Measurements from ENCODE around the gene B3GNT9. TPM values are rescaled to one million over a fixed set of nuclear protein-coding genes. Genes with fewer than 3 reads are reported as not detected.

B3GNT9 gene
- total and polyA plus RNA-seq, 2 of the 8 experiments (the other 6 are each of a cell fraction or from before 2014, with no cell fraction given) = 3.5 to 9.0 TPM

DNA sequence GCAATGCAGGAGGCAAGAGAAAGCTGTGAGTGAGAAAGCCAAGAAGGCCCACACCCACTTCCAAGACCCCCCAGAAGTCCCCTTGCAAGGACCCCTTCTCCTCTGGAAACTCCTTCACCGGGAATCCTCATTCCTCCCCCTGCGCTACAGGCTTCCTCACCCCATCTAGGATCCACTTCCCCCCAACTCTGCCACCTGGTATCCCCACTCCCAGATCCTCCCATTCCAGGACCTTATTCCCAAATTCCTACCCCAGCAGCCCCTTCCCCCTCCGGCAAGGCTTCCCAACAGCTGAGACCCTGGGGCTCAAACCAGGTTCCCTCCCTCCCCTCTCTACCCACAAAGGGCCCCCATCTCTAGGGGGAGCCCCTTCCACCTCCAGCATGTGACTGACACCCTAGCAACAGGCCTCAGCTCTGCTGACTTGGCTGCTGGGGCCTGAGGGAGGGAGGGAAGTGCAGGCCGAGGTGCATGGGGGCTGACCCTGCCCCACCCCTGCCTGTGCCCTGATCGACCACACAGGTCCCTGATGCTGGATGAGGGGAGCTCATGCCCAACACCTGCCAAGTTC lies 15.9 kb upstream of the B3GNT9 start:
- Histone ChIP-seq H3K79me1 (ENCODE audit: low read depth, low read length) (peaks cover 2% of the 10 kb centered on the region; the same call in 1 of the 2 replicates), H3K14ac (ENCODE audit: insufficient read length) (no peak overlapping the region), H3K27me3 (replicated peaks in 1 of 4; ENCODE audit: control insufficient read depth in 3 of 4, extremely low read depth in 1 of 4, insufficient read depth in 3 of 4, low read length in 3 of 4) (peaks cover 84 to 98% (median 97%) of the 10 kb centered on the region in 4 experiments), H3K18ac (ENCODE audit: extremely low read depth, low read length) (no peak overlapping the region; the same call in 1 of the 2 replicates), H3K23me2 (ENCODE audit: low read depth, low read length) (peaks cover 17% of the 10 kb centered on the region), H3K9me3 (ENCODE audit: insufficient read depth in 2 of 2, low read depth in 1 of 2, low read length in 1 of 2) (no peaks in the 10 kb centered on the region), H2BK120ac (replicated peaks; ENCODE audit: low read depth, low read length) (no peak overlapping the region), H2BK12ac (ENCODE audit: low read depth, low read length) (peak overlapping the region; percentile 60; the same call in 1 of the 2 replicates), H4K8ac (ENCODE audit: extremely low read depth, insufficient read depth, low read length) (no peak overlapping the region), H3K23ac (ENCODE audit: insufficient read length) (no peak overlapping the region), H4K5ac (ENCODE audit: insufficient read length, low read depth, low read length) (no peak overlapping the region), H3K27ac (ENCODE audit: low read depth, low read length) (no peak overlapping the region), H4K91ac (replicated peaks; ENCODE audit: insufficient read length, low read length) (no peak overlapping the region), H2AFZ (ENCODE audit: low read length) (no peak overlapping the region), H3K79me2 (ENCODE audit: control insufficient read depth in 1 of 2, insufficient read depth in 2 of 2, low read length in 2 of 2) (no peaks in the 10 kb centered on the region), H2AK5ac (ENCODE audit: low read depth, low read length) (no peak overlapping the region), H3K4me2 (ENCODE audit: insufficient read depth in 1 of 2, low read depth in 2 of 2, low read length in 2 of 2) (peak overlapping the region in 1 of 2 experiments; percentile 71; a peak in 1 of 4 replicates), H3K36me3 (ENCODE audit: control insufficient read depth in 2 of 4, insufficient read depth in 4 of 4, low read length in 3 of 4) (peaks cover 0 to 14% (median 0%) of the 10 kb centered on the region in 4 experiments; a peak in 1 of 8 replicates), H3K4me3 (ENCODE audit: extremely low read depth in 1 of 4, insufficient read depth in 2 of 4, low read depth in 3 of 4, low read length in 4 of 4) (no peak overlapping the region; a peak in 1 of 8 replicates), H4K20me1 (replicated peaks in 1 of 2; ENCODE audit: control insufficient read depth in 1 of 2, insufficient read depth in 2 of 2, low read length in 2 of 2) (peaks cover 2 to 24% of the 10 kb centered on the region in 2 experiments), H3K56ac (replicated peaks; ENCODE audit: insufficient read length, low read depth, low read length) (no peak overlapping the region), H3K4ac (replicated peaks; ENCODE audit: insufficient read length, low read depth, low read length) (no peak overlapping the region), H2BK5ac (ENCODE audit: low read depth, low read length) (no peak overlapping the region), H3K4me1 (replicated peaks in 1 of 4; ENCODE audit: control insufficient read depth in 3 of 4, insufficient read depth in 4 of 4, low read length in 3 of 4) (peaks cover 0 to 45% (median 37%) of the 10 kb centered on the region in 4 experiments; a peak in 6 of 7 replicates), H2BK15ac (ENCODE audit: low read length) (no peak overlapping the region), H3K9ac (replicated peaks in 1 of 4; ENCODE audit: extremely low read depth in 1 of 4, low read depth in 3 of 4, low read length in 3 of 4) (no peak overlapping the region), H2BK20ac (ENCODE audit: low read length) (0 out of 2 replicates have a peak overlapping the region, but pooled peaks have one; percentile 21)
- WGBS, 2 experiments (ENCODE audit: extremely low coverage in 1 of 2, insufficient coverage in 1 of 2, insufficient read length in 1 of 2, insufficient replicate concordance in 2 of 2, low coverage in 1 of 2, low lambda C conversion rate in 2 of 2, missing lambda C conversion rate in 1 of 2) = 30% methylated on average over 4 of the region's 5 CpGs; no CpG with 5 or more reads in 1 of the 2 experiments
- FAIRE-seq (no peak), DNase-seq (ENCODE audit: low read depth in 1 of 2, low spot score in 2 of 2) (no peak)
- POLR2A ChIA-PET (ENCODE audit: partially characterized antibody) = interaction anchor here (1.1 to 7.9 kb wide), 2 partner anchors 10 to 18 kb away, joined by 3 to 59 read pairs; no protein-coding TSS in a partner anchor
- CTCF ChIA-PET (ENCODE audit: partially characterized antibody) = interaction anchor here (0.5 to 19.3 kb wide), 6 partner anchors 9 to 1904 kb away, joined by 3 to 291 read pairs (median 24); partner anchors contain the start of genes B3GNT9, EXOC3L1, FBXL8 and MATCAP1
- TF ChIP-seq SP4 (IDR thresholded peaks at IDR 0.05; ENCODE audit: low read length) = no peak
- no peak for TF ChIP-seq EGR1 (IDR thresholded peaks at IDR 0.05; ENCODE audit: borderline replicate concordance, low read depth, low read length)
- TF ChIP-seq KDM5A (IDR thresholded peaks at IDR 0.05; ENCODE audit: low read length) = no peak
- TF ChIP-seq KDM4A (IDR thresholded peaks at IDR 0.05; ENCODE audit: low read depth, low read length, severe bottlenecking) = no peak
- TF ChIP-seq GTF2F1 (IDR thresholded peaks at IDR 0.05; ENCODE audit: borderline replicate concordance, low read depth, low read length) = no peak
- TF ChIP-seq, protein P1, sequence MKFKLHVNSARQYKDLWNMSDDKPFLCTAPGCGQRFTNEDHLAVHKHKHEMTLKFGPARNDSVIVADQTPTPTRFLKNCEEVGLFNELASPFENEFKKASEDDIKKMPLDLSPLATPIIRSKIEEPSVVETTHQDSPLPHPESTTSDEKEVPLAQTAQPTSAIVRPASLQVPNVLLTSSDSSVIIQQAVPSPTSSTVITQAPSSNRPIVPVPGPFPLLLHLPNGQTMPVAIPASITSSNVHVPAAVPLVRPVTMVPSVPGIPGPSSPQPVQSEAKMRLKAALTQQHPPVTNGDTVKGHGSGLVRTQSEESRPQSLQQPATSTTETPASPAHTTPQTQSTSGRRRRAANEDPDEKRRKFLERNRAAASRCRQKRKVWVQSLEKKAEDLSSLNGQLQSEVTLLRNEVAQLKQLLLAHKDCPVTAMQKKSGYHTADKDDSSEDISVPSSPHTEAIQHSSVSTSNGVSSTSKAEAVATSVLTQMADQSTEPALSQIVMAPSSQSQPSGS (IDR thresholded peaks at IDR 0.05; ENCODE audit: low read length) = no peak
- no peak for TF ChIP-seq NRF1 (IDR thresholded peaks at IDR 0.05; ENCODE audit: low read depth, low read length)
- TF ChIP-seq ZNF274 (IDR thresholded peaks at IDR 0.05; ENCODE audit: borderline replicate concordance, extremely low read depth, low read length) = no peak
- TF ChIP-seq TAF1 (IDR thresholded peaks at IDR 0.05; ENCODE audit: low read depth, low read length) = no peak
- no peak for TF ChIP-seq MAX (IDR thresholded peaks at IDR 0.05)
- no peak for TF ChIP-seq BCL11A (IDR thresholded peaks at IDR 0.05; ENCODE audit: low read depth in 2 of 2, low read length in 2 of 2)
